GM12864 (cell line): Measurements from ENCODE around the gene RIN2.

Experiments used
- DNase-seq: peaks from one replicate; pipeline ENCODE4 v3.0.0-alpha.2; 2011; ENCODE audit warnings: low read depth
- H3K4me3 ChIP-seq: 2 replicates; pipeline ENCODE4 v1.5.1; 2011; ENCODE audit warnings: mild to moderate bottlenecking, low read depth, low read length, control low read depth
- TF ChIP-seq, protein P1 (sequence below): IDR thresholded peaks from 2 replicates; pipeline ENCODE4 v1.5.1; 2011; ENCODE audit warnings: low read depth, mild to moderate bottlenecking, moderate library complexity, low read length, control low read depth, inconsistent platforms; ENCODE audit errors: missing control alignments

Gene RIN2

DNA sequence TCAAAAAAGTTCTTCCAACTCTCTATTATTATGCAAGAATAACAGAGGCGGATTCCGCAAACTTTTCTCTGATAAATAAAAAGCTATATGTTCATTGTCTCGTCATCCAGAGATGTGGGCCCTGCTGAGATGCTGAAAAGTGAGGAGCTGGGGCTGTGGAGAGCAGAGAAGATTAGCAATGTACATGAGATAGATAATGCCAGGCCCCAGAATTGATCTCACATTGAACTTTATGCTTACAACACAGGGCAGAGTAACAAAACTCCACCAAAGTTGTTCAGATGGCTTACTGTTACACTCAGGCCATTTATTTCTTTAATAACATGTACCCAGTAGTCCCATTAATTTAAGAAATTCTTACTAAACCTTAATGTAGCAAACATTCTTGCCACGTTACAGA lies 32.7 kb upstream of the RIN2 start:
- H3K4me3 ChIP-seq = no peak overlapping the region
- no peak for DNase-seq
- TF ChIP-seq, protein P1, sequence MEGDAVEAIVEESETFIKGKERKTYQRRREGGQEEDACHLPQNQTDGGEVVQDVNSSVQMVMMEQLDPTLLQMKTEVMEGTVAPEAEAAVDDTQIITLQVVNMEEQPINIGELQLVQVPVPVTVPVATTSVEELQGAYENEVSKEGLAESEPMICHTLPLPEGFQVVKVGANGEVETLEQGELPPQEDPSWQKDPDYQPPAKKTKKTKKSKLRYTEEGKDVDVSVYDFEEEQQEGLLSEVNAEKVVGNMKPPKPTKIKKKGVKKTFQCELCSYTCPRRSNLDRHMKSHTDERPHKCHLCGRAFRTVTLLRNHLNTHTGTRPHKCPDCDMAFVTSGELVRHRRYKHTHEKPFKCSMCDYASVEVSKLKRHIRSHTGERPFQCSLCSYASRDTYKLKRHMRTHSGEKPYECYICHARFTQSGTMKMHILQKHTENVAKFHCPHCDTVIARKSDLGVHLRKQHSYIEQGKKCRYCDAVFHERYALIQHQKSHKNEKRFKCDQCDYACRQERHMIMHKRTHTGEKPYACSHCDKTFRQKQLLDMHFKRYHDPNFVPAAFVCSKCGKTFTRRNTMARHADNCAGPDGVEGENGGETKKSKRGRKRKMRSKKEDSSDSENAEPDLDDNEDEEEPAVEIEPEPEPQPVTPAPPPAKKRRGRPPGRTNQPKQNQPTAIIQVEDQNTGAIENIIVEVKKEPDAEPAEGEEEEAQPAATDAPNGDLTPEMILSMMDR = no peak

DNA sequence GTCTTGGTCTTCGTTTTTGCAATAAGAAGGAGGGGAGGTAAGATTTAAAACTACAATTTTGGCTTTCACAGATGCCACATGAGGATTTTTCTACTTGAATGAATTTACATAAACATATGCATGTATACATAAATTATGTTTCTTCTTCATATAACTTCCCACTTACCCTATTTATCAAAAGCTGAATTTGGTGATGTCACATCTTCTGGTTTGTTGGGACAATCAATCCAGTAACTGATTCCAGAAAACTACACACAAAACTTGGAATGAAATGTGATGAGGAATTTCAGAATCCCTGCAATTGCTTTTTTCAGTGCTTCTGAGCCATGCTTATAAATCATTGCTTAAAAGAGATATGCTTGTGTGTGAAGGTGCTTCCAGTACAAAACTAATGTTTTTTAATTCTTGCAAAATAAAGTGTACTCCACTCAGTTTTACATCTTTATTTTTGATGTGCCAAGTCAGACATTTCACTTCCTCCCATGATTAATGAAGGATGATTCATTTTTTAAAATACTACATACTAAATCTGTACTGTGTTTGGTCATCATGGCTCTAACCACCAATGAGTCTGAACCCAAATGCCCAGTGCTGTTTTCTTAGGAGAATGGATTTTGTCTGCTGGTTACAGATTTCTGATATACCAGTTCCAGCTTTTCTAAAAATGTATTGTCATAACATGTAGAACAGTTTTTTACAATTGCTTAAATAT lies 32.1 kb upstream of the RIN2 start:
- TF ChIP-seq, protein P1 = no peak
- H3K4me3 ChIP-seq = no peak overlapping the region
- no peak for DNase-seq

DNA sequence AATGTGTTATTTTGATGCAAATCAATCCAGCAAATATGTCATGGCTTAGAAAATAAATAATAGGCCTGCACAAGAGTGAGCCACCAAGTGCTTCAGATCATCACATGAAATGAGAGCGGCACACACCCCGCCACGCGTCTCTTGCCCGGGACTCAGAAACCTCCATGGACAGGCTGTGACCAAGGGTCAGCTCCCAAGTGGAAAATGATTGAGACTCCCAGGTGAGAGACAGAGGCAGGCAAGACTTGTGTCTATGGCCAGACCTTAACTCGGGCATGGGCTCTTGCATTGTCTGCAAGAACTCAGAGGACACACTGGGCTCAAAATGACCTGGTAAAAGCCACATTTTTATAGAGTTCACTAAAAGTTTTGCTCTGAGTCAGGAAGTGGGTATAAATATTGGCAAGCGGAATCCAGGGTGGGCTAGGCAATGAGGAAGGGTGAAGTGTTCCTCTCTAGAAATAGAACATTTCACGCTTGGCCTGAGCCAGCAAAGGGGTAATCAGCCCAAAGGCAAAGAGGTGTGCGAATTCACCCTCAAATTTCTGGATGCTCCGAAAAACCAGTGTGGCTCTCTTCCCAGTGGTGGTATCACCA lies 30.7 kb upstream of the RIN2 start:
- TF ChIP-seq, protein P1 = no peak
- H3K4me3 ChIP-seq = no peak overlapping the region
- DNase-seq = no peak

DNA sequence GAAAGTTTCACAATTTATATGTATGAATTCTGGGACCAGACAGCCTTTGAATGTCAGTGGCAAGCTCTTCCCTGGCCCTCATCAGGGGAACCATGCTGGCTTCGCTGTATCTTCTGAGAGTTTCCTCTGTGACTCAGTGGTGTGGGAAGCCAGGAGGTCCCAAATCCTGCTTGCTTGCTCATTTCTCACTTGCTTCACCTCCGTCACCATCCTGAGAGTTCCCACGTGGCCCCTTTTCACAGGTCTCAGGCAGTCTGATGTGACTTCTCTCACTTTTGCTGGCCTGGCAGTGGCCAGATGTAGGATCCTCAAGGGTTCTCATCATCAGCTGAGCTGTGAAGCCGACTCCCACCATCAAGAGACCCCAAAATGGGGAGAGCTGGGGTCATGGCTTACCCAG lies 28.4 kb upstream of the RIN2 start:
- TF ChIP-seq, protein P1 = no peak
- no peak for DNase-seq
- no peak overlapping the region for H3K4me3 ChIP-seq

DNA sequence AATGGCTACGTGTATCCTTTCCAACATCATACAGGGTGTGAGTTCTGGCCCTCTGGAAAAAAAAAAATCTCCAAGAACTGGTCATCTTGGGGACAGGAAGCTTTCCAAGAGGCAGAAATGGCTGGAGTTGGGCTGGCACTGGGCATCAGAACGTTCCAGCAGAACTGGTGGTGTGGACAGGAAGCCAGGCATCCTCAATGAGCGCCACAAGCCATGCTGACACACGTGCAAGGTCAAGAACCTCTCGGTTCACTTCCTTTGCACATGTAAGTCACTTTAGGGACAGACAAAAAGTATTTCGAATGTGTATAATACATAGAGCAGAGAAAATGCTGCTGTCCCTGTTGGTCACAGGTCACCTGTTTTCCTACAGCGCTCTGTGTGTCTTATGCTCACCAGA lies 27.4 kb upstream of the RIN2 start:
- no peak overlapping the region for H3K4me3 ChIP-seq
- no peak for DNase-seq
- TF ChIP-seq, protein P1 = no peak

DNA sequence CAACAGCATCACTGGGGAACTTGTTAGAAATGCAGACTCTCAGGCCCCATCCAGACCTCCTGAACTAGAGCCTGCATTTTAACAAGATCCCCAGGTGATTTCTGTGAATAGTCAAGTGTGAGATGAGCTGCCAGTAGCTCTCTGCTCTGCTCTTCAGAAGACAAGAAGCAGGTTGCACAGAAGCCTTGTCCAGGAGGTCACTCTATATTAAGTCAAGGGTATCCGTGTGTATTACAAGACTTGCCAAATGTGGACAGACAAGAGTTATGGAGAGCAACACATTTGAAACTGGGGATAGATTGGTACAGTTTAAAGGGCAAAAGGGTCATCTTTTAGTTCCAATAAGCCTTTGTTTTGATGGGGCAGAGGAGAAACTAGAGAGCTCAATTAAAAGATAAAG lies 23.2 kb upstream of the RIN2 start:
- no peak for DNase-seq
- TF ChIP-seq, protein P1 = no peak
- no peak overlapping the region for H3K4me3 ChIP-seq

DNA sequence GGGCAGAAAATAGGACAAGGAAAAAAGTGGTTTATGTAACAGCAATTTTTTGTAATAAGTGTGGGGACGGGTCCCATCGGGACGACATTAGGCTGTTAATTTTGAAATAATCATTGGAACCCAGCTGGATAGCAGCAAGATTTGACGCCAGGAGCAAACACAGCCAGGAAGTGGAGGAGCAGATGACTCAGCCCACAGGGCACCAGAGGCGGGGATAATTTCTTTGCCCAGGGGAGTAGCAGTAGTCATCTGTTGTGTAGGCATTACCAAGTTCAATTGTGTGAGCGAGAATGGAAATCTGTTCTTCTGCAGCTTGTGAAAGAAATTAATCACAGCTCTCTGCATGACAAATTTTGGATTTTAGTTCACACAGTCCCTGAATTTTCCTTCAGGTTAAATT lies 22.6 kb upstream of the RIN2 start:
- DNase-seq = no peak
- H3K4me3 ChIP-seq = no peak overlapping the region
- TF ChIP-seq, protein P1 = no peak
